Adrenal gland (tissue), 5 donors: Measurements from ENCODE around the gene HOXA9.

ENCODE experiments used
- POLR2A ChIP-seq, 2 donors: fragments of 450-650 bp; IDR thresholded peaks; one replicate each; pipeline ENCODE4 v1.6.1; 2017; ENCODE audit warnings: antibody characterized with exemption in 2 of 2, mild to moderate bottlenecking in 2 of 2, moderate library complexity in 1 of 2
- TF ChIP-seq, protein P1 (sequence below), 6 experiments: fragments of 450-650 bp in 4 of 6; fragments of 200-600 bp in 2 of 6; sonication (generic) in 1 of 6; IDR thresholded peaks; 1 replicate in 5 of 6; 2 replicates in 1 of 6; pipeline versions ENCODE4 v1.5.1 to v1.8.0; 2016 to 2021; ENCODE audit warnings: antibody characterized with exemption in 6 of 6, mild to moderate bottlenecking in 2 of 6, moderate library complexity in 1 of 6
- donor health status: DM: no; HTN: no; CAD: no.

- no peak for TF ChIP-seq POLR2A (IDR thresholded peaks at IDR 0.05)
- TF ChIP-seq, protein P1, sequence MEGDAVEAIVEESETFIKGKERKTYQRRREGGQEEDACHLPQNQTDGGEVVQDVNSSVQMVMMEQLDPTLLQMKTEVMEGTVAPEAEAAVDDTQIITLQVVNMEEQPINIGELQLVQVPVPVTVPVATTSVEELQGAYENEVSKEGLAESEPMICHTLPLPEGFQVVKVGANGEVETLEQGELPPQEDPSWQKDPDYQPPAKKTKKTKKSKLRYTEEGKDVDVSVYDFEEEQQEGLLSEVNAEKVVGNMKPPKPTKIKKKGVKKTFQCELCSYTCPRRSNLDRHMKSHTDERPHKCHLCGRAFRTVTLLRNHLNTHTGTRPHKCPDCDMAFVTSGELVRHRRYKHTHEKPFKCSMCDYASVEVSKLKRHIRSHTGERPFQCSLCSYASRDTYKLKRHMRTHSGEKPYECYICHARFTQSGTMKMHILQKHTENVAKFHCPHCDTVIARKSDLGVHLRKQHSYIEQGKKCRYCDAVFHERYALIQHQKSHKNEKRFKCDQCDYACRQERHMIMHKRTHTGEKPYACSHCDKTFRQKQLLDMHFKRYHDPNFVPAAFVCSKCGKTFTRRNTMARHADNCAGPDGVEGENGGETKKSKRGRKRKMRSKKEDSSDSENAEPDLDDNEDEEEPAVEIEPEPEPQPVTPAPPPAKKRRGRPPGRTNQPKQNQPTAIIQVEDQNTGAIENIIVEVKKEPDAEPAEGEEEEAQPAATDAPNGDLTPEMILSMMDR (IDR thresholded peaks at IDR 0.05) = no peak
Observed at GRCh38 chr7:27168265-27168947, 3.1 kb upstream of the HOXA9 start.
